Effector memory CD4-positive, alpha-beta T cell (primary cell): Measurements from ENCODE around the gene MALT1.
"Not testable (repeated sequence)": the region's sequence is repeated elsewhere in the genome, so short reads cannot be mapped to it uniquely, and the experiment has no call there.

Experiments used
- DNase-seq, 3 donors: peaks; one replicate each; pipeline ENCODE4 v3.0.0-alpha.2; 2020
- H3K27ac ChIP-seq: 2 replicates; pipeline ENCODE4 v1.7.0; 2013; ENCODE audit warnings: mild to moderate bottlenecking, low read length, moderate library complexity; ENCODE audit not compliant: insufficient read depth, poor library complexity, severe bottlenecking
- H3K27me3 ChIP-seq: replicated peaks from 2 replicates; pipeline ENCODE4 v1.7.0; 2013; ENCODE audit warnings: mild to moderate bottlenecking, low read length; ENCODE audit not compliant: insufficient read depth, control insufficient read depth, poor library complexity, severe bottlenecking
- H3K36me3 ChIP-seq: 2 replicates; pipeline ENCODE4 v1.7.0; 2013; ENCODE audit warnings: mild to moderate bottlenecking, low read length, moderate library complexity; ENCODE audit not compliant: control insufficient read depth, insufficient read depth
- H3K4me1 ChIP-seq: 2 replicates; pipeline ENCODE4 v1.7.0; 2013; ENCODE audit warnings: low read length, mild to moderate bottlenecking; ENCODE audit not compliant: control insufficient read depth, insufficient read depth, poor library complexity, severe bottlenecking
- H3K4me3 ChIP-seq: 2 replicates; pipeline ENCODE4 v1.7.0; 2013; ENCODE audit warnings: low read length, low read depth, mild to moderate bottlenecking; ENCODE audit not compliant: insufficient read depth, poor library complexity, severe bottlenecking
- H3K9me3 ChIP-seq: 2 replicates; pipeline ENCODE4 v1.7.0; 2013; ENCODE audit warnings: mild to moderate bottlenecking, low read length, moderate library complexity; ENCODE audit not compliant: control insufficient read depth

MALT1 gene

GRCh38 chr18:58638441-58638840, 32.8 kb upstream of the MALT1 start:
- Histone ChIP-seq H3K4me3 (no peak overlapping the region), H3K27ac (no peak overlapping the region), H3K27me3 (no peaks in the 10 kb centered on the region), H3K4me1 (no peaks in the 10 kb centered on the region), H3K9me3 (no peaks in the 10 kb centered on the region), H3K36me3 (no peaks in the 10 kb centered on the region)
- no peak for DNase-seq

GRCh38 chr18:58639237-58639636, 32.0 kb upstream of the MALT1 start:
- Histone ChIP-seq H3K27ac (no peak overlapping the region), H3K9me3 (no peaks in the 10 kb centered on the region), H3K27me3 (no peaks in the 10 kb centered on the region), H3K36me3 (no peaks in the 10 kb centered on the region), H3K4me1 (no peaks in the 10 kb centered on the region), H3K4me3 (no peak overlapping the region)
- no peak for DNase-seq

DNA sequence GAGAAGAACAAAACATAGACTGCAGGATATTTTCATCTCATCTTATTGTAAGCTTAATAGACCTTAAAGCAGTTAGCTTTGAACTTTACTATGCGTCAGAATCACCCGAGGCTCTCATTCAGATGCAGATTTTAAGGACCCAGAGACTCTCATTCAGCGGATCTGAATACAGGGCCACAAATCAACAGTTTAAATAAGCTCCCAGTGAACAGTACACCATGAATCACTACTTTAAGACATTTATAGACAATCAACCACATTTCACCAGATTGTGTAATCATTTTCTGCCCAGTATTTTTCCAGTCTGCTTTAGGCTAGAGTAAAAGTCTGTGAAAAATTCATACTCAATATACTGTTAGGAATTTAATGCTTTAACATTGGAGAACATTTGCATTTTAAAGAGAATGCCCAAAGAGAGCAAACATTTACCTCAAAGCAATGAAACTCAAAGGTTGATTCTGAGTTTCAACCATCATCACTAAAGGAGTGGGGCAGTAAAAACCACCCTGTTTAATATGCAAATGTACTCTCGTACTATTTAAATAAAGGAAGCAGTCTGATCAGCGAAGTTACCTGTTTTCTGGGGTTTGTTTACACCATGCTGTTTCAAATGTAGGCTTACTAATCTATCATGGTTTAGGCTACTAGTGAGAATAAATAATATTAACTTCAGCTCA, 31.4 kb upstream of the MALT1 start:
- H3K27me3 ChIP-seq, result no peaks in the 10 kb centered on the region
- no peaks in the 10 kb centered on the region for H3K4me1 ChIP-seq
- no peak for DNase-seq
- no peak overlapping the region for H3K4me3 ChIP-seq
- no peak overlapping the region for H3K27ac ChIP-seq
- H3K9me3 ChIP-seq, result no peaks in the 10 kb centered on the region
- no peaks in the 10 kb centered on the region for H3K36me3 ChIP-seq

DNA sequence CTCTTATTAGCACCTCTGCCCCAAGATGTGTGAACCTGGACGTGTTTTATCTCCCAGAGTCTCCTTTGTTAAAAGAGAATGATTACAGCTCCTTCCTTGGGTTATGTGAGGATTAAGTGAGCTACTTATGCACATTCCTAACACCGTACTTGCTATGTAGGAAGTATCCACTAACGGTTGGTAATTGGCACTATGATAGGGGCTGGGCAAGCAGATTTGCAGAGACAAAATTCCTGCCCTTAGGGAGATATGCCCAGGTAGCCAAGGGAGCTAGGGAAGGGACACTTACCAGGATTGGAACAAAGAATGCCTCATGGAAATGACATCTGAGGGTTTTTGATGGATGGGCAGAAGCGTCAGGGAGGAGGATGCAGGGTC, 30.8 kb upstream of the MALT1 start:
- Histone ChIP-seq H3K27me3 (no peaks in the 10 kb centered on the region), H3K27ac (no peak overlapping the region), H3K4me3 (no peak overlapping the region), H3K36me3 (no peaks in the 10 kb centered on the region), H3K9me3 (no peaks in the 10 kb centered on the region), H3K4me1 (no peaks in the 10 kb centered on the region)
- DNase-seq, result no peak

GRCh38 chr18:58640891-58641610, 30.2 kb upstream of the MALT1 start:
- no peak for DNase-seq
- H3K36me3 ChIP-seq, result no peaks in the 10 kb centered on the region
- H3K4me3 ChIP-seq, result no peak overlapping the region
- H3K4me1 ChIP-seq, result no peaks in the 10 kb centered on the region
- H3K27me3 ChIP-seq, result no peaks in the 10 kb centered on the region
- H3K27ac ChIP-seq, result no peak overlapping the region
- no peaks in the 10 kb centered on the region for H3K9me3 ChIP-seq

- H3K4me3 ChIP-seq, H3K27me3 ChIP-seq, H3K27ac ChIP-seq, DNase-seq, H3K4me1 ChIP-seq, H3K9me3 ChIP-seq, H3K36me3 ChIP-seq: not testable (repeated sequence)
Measured at GRCh38 chr18:58643557-58643956, 27.7 kb upstream of the MALT1 start.

- H3K36me3 ChIP-seq, result no peaks in the 10 kb centered on the region
- DNase-seq, result no peak
Measured at GRCh38 chr18:58645398-58645797, 25.9 kb upstream of the MALT1 start.

GRCh38 chr18:58646334-58646862, 24.9 kb upstream of the MALT1 start:
- H3K27ac ChIP-seq, result no peak overlapping the region
- H3K9me3 ChIP-seq, result no peaks in the 10 kb centered on the region
- no peak overlapping the region for H3K4me3 ChIP-seq
- no peak for DNase-seq
- H3K4me1 ChIP-seq, result peaks cover 13% of the 10 kb centered on the region
- no peaks in the 10 kb centered on the region for H3K27me3 ChIP-seq
- H3K36me3 ChIP-seq, result no peaks in the 10 kb centered on the region

More at GRCh38 chr18:58645398-58645797, 25.9 kb upstream of the MALT1 start:
- H3K27ac ChIP-seq, result no peak overlapping the region
- peaks cover 8% of the 10 kb centered on the region for H3K4me1 ChIP-seq
- H3K9me3 ChIP-seq, result no peaks in the 10 kb centered on the region
- H3K27me3 ChIP-seq, result no peaks in the 10 kb centered on the region
- no peak overlapping the region for H3K4me3 ChIP-seq

DNA sequence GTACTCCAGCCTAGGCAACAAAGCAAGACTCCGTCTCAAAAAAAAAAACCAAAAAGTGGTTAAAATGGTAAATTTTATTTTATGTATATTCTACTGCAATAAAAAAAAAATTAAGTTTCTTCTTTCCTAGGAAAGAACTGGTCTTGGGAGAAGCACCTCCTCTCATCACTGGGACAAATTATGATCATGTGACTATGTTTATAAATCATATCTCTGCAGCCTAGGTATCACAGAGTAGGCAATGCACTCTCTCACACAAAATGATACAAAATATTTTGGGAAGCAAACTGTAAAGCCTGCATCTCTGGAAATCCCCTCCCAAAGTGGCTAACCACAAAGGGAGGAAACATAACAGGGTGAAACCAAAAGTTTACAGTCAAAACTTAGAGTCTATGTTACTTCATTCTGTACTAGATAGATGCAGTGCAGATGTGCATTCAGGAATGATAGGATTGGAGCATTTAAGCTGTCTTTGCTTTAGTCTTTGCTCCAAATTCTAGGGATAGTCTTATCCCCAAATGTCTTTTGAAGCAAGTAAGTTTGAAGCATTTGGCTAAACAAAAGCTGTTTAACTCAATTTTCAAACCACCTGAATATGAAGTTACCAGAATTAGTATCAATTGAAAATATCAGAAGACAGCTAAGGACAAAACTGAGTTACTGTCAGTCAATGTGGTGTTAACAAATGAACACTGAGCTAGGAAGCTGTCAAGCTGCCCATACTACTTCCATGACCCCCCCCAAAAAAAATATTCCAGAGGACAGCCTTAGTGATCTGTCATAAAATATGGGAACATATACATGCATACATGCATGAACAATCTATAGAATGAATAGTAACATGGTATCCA, 21.1 kb upstream of the MALT1 start:
- Histone ChIP-seq H3K27me3 (no peaks in the 10 kb centered on the region), H3K36me3 (no peaks in the 10 kb centered on the region), H3K9me3 (no peaks in the 10 kb centered on the region), H3K27ac (peak overlapping the region; percentile 30), H3K4me3 (no peak overlapping the region), H3K4me1 (peaks cover 13% of the 10 kb centered on the region)
- DNase-seq, result peak in 1 of 3 donors; percentile 18
